IMR-90 (cell line): ENCODE results near the gene POLR2I. TPM values are rescaled to one million over a fixed set of nuclear protein-coding genes. Genes with fewer than 3 reads are reported as not detected.
"Not testable (repeated sequence)": the region's sequence is repeated elsewhere in the genome, so short reads cannot be mapped to it uniquely, and the experiment has no call there.

Experiments
- ATAC-seq: fragments of 200-7000 bp; cut with Tn5 transposase; 2 replicates; pipeline ENCODE4 v1.9.1; 2020; ENCODE audit warnings: low read depth, mild to moderate bottlenecking, moderate library complexity
- BruUV-seq: library from RNA; stranded (reverse); fragments of 400-500 nt; replicated peaks from 2 replicates; lab custom pipeline; 2021; lab: Mats Ljungman, UMichigan
- CTCF ChIA-PET: fragments of 300-600 bp; formaldehyde crosslinking; extraction: SDS; loops from one replicate; lab custom pipeline; 2021; ENCODE audit warnings: antibody characterized with exemption; lab: Yijun Ruan, JAX
- POLR2A ChIA-PET: fragments of 300-600 bp; sonication (Branson Sonifier 250); formaldehyde crosslinking; loops from one replicate; lab custom pipeline; 2022; ENCODE audit warnings: antibody characterized with exemption; ENCODE audit not compliant: unreplicated experiment; lab: Charles Lee
- DNase-seq: peaks from one replicate; pipeline ENCODE4 v3.0.0; 2013
- H2AFZ ChIP-seq: replicated peaks from 2 replicates; pipeline ENCODE3; 2013; ENCODE audit warnings: low read length, mild to moderate bottlenecking; ENCODE audit not compliant: poor library complexity
- H2AK5ac ChIP-seq: 2 replicates; pipeline ENCODE4 v1.6.1; 2013; ENCODE audit warnings: low read depth, low read length, inconsistent platforms
- H2AK9ac ChIP-seq: replicated peaks from 2 replicates; pipeline ENCODE3; 2013; ENCODE audit warnings: mild to moderate bottlenecking, low read depth, low read length, moderate library complexity; ENCODE audit not compliant: poor library complexity
- H2BK120ac ChIP-seq: 2 replicates; pipeline ENCODE4 v1.6.1; 2013; ENCODE audit warnings: low read depth, low read length, inconsistent platforms
- H2BK15ac ChIP-seq: 3 replicates; pipeline ENCODE4 v1.6.1; 2013; ENCODE audit warnings: low read depth, low read length, inconsistent platforms
- H2BK20ac ChIP-seq: 2 replicates; pipeline ENCODE4 v1.6.1; 2013; ENCODE audit warnings: low read depth, mild to moderate bottlenecking, inconsistent platforms, low read length, moderate library complexity
- H2BK5ac ChIP-seq: 2 replicates; pipeline ENCODE4 v1.6.1; 2013; ENCODE audit warnings: mild to moderate bottlenecking, low read depth, low read length, inconsistent platforms; ENCODE audit not compliant: poor library complexity, severe bottlenecking
- H3K14ac ChIP-seq: replicated peaks from 2 replicates; pipeline ENCODE4 v1.6.1; 2013; ENCODE audit warnings: low read depth, low read length, inconsistent platforms
- H3K18ac ChIP-seq: 2 replicates; pipeline ENCODE4 v1.6.1; 2013; ENCODE audit warnings: low read depth, low read length, control low read depth
- H3K23ac ChIP-seq: 2 replicates; pipeline ENCODE4 v1.6.1; 2013; ENCODE audit warnings: low read depth, low read length, inconsistent platforms
- H3K27ac ChIP-seq: 2 replicates; pipeline ENCODE4 v1.5.1; 2013; ENCODE audit warnings: mild to moderate bottlenecking, control low read depth, low read length; ENCODE audit not compliant: insufficient read depth
- H3K27me3 ChIP-seq: 2 replicates; pipeline ENCODE4 v1.6.1; 2013; ENCODE audit warnings: low read length; ENCODE audit not compliant: control insufficient read depth, insufficient read depth
- H3K36me3 ChIP-seq: 2 replicates; pipeline ENCODE4 v1.6.1; 2013; ENCODE audit warnings: low read length, mixed read lengths; ENCODE audit not compliant: control insufficient read depth, insufficient read depth
- H3K4ac ChIP-seq: 2 replicates; pipeline ENCODE4 v1.6.1; 2013; ENCODE audit warnings: low read depth, low read length, inconsistent platforms
- H3K4me1 ChIP-seq: 2 replicates; pipeline ENCODE4 v1.6.1; 2013; ENCODE audit warnings: low read length, mixed read lengths; ENCODE audit not compliant: control insufficient read depth, insufficient read depth
- H3K4me2 ChIP-seq: 2 replicates; pipeline ENCODE4 v1.6.1; 2013; ENCODE audit warnings: low read depth, mild to moderate bottlenecking, control low read depth, low read length, moderate library complexity
- H3K4me3 ChIP-seq: 2 replicates; pipeline ENCODE4 v1.5.1; 2013; ENCODE audit warnings: low read depth, mild to moderate bottlenecking, control low read depth, low read length, moderate library complexity; ENCODE audit not compliant: insufficient read depth
- H3K56ac ChIP-seq: 2 replicates; pipeline ENCODE4 v1.6.1; 2013; ENCODE audit warnings: low read length, inconsistent platforms; ENCODE audit not compliant: insufficient read depth; ENCODE audit errors: extremely low read depth
- H3K79me1 ChIP-seq, 2 experiments: 2 replicates each; pipeline ENCODE4 v1.6.1; 2013; ENCODE audit warnings: low read length in 2 of 2, inconsistent platforms in 1 of 2, low read depth in 1 of 2
- H3K9ac ChIP-seq: 2 replicates; pipeline ENCODE4 v1.6.1; 2013; ENCODE audit warnings: low read depth, low read length, control low read depth
- H3K9me1 ChIP-seq: 2 replicates; pipeline ENCODE4 v1.6.1; 2013; ENCODE audit warnings: low read length, inconsistent platforms; ENCODE audit not compliant: insufficient read depth
- H3K9me3 ChIP-seq: 2 replicates; pipeline ENCODE4 v1.6.1; 2013; ENCODE audit warnings: low read length; ENCODE audit not compliant: control insufficient read depth, insufficient read depth
- H4K20me1 ChIP-seq: 2 replicates; pipeline ENCODE4 v1.6.1; 2013; ENCODE audit warnings: low read length, inconsistent platforms; ENCODE audit not compliant: insufficient read depth
- H4K5ac ChIP-seq: 2 replicates; pipeline ENCODE4 v1.6.1; 2013; ENCODE audit warnings: mild to moderate bottlenecking, low read depth, low read length, control low read depth
- H4K8ac ChIP-seq, 2 experiments: 2 replicates each; pipeline ENCODE4 v1.6.1; 2013; ENCODE audit warnings: low read depth in 2 of 2, low read length in 2 of 2, control low read depth in 1 of 2, inconsistent platforms in 1 of 2
- H4K91ac ChIP-seq: 2 replicates; pipeline ENCODE4 v1.6.1; 2013; ENCODE audit warnings: low read depth, low read length, inconsistent platforms; ENCODE audit not compliant: insufficient read depth
- WGBS, 2 experiments: methylation state at CpG; one replicate each; pipeline versions ENCODE4 v1.1.5 to v1.1.7; 2013; ENCODE audit warnings: missing lambda C conversion rate in 2 of 2; ENCODE audit not compliant: insufficient read length in 1 of 2; ENCODE audit errors: extremely low coverage in 2 of 2; 5-methylcytosine and 5-hydroxymethylcytosine counted together
- dilution Hi-C: fragments of 300-500 bp; cut with HindIII; formaldehyde crosslinking; loops from one replicate; pipeline ENCODE4 v1.14.3; 2018; ENCODE audit warnings: low sequenced_read_pairs; ENCODE audit not compliant: unreplicated experiment
- in situ Hi-C: fragments of 300-500 bp; cut with MboI; formaldehyde crosslinking; loops from 3 replicates; pipeline ENCODE4 v1.14.3; 2019; ENCODE audit warnings: low sequenced_read_pairs, inconsistent platforms, mixed read lengths
- intact Hi-C: fragments of 100-400 bp; cut with micrococcal nuclease; formaldehyde crosslinking; loops from 2 replicates; pipeline ENCODE4 v1.10.0; 2022
- polyA plus RNA-seq, 3 experiments: library from polyadenylated mRNA; depleted of rRNA; stranded (reverse); fragments of >200 nt; gene quantifications; 2 replicates each; pipeline ENCODE4 v1.2.3, GENCODE V29; 2012; ENCODE audit warnings: low replicate concordance in 1 of 3
- total RNA-seq: library from RNA; depleted of rRNA; stranded (reverse); fragments of >200 nt; gene quantifications from 2 replicates; pipeline ENCODE4 v1.2.3, GENCODE V29; 2012

Gene POLR2I
- total and polyA plus RNA-seq, 2 of the 4 experiments (the other 2 are of a cell fraction) = 35.8 to 59.7 TPM

DNA sequence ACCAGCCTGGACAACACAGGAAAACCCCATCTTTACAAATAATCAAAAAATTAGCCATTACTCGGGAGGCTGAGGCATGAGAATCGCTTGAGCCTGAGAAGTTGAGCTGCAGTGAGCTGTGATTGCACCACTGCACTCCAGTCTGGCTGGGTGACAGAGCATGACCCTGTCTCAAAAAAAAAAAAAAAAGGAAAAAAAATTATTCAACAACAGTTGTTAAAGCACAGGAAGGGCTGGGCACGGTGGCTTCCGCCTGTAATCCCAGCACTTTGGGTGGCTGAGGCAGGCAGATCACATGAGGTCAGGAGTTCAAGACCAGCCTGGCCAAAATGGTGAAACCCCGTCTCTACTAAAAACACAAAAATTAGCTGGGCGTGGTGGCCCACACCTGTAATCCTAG lies 16.5 kb upstream of the POLR2I start:
- H2BK120ac ChIP-seq, H2AK5ac ChIP-seq, BruUV-seq, H3K79me1 ChIP-seq, H3K4me2 ChIP-seq, H4K20me1 ChIP-seq, CTCF ChIA-PET, H3K23ac ChIP-seq, H3K18ac ChIP-seq, H2BK15ac ChIP-seq, H3K9me3 ChIP-seq, intact Hi-C loops, H2AFZ ChIP-seq, H2BK5ac ChIP-seq, in situ Hi-C loops, H3K4me3 ChIP-seq, H3K36me3 ChIP-seq, dilution Hi-C loops, ATAC-seq, H3K56ac ChIP-seq, H3K14ac ChIP-seq, H4K91ac ChIP-seq, POLR2A ChIA-PET, H3K9ac ChIP-seq, H3K9me1 ChIP-seq, H3K27me3 ChIP-seq, H3K4ac ChIP-seq, H4K5ac ChIP-seq, H4K8ac ChIP-seq, H2AK9ac ChIP-seq, H3K27ac ChIP-seq, H3K4me1 ChIP-seq, H2BK20ac ChIP-seq, DNase-seq: not testable (repeated sequence)
- no CpG with 5 or more reads among the region's 6 CpGs for WGBS, 2 experiments
